ENCODE results near the gene IL1RAPL2. TPM values are rescaled to one million over a fixed set of nuclear protein-coding genes. Genes with fewer than 3 reads are reported as not detected.

Gene IL1RAPL2
- total and polyA plus RNA-seq, 2 donors (not counting 1 experiment from before 2014, with no cell fraction given), result not detected

GRCh38 chrX:105694839-105695238 lies 1128.8 kb downstream of the IL1RAPL2 start:
- no peak overlapping the region for H3K27ac Mint-ChIP-seq
- CTCF ChIA-PET, result no interaction called here
- no peak overlapping the region for H3K4me3 Mint-ChIP-seq

DNA sequence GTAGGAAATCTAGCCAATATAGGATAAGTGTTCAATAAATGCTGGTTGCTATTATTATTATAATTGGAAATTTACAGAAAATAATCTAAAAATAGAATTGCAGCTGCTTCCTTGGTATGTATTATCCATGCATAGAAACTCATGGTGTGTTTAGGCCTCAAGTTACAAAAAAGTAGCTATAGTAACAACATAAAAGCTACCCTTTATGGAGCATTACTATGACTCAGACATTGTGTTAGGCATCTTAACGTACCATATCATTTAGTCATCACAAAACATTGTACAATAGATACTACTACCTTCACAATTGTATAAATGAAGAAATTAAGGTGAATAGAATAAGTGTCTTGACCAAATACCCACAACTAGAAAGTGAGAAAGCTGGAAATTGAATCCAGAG lies 1129.5 kb downstream of the IL1RAPL2 start:
- ATAC-seq (ENCODE audit: low read depth) (no peak), DNase-seq (no peak)
- H3K9me3 ChIP-seq (ENCODE audit: control extremely low read depth in 1 of 3, control insufficient read depth in 2 of 3, insufficient read depth in 1 of 3, low read length in 2 of 3), result no peaks in the 10 kb centered on the region
- no peak for TF ChIP-seq EZH2 (IDR thresholded peaks at IDR 0.05; ENCODE audit: borderline replicate concordance, insufficient read depth, low read depth, low read length, poor library complexity, severe bottlenecking)
- no peak for TF ChIP-seq CTCF (IDR thresholded peaks at IDR 0.05)
- no peak overlapping the region for H3K4me3 ChIP-seq (ENCODE audit: control extremely low read depth in 1 of 5, extremely low read depth in 1 of 5, insufficient read depth in 1 of 5, low read depth in 2 of 5, low read length in 4 of 5)
- no peaks in the 10 kb centered on the region for H3K79me2 ChIP-seq (ENCODE audit: control insufficient read depth, insufficient read depth, low read length)
- H3K4me1 Mint-ChIP-seq, result no peaks in the 10 kb centered on the region
- WGBS (ENCODE audit: insufficient coverage), result no CpG with 5 or more reads among the region's 1 CpG
- no peak overlapping the region for H2AFZ ChIP-seq (ENCODE audit: insufficient read depth, low read depth, low read length, poor library complexity, severe bottlenecking)
- no peaks in the 10 kb centered on the region for H3K36me3 ChIP-seq (replicated peaks in 1 of 2; ENCODE audit: control extremely low read depth in 1 of 2, control insufficient read depth in 1 of 2, extremely low read depth in 1 of 2, insufficient read depth in 2 of 2, low read length in 1 of 2)
- H3K27ac Mint-ChIP-seq, result no peak overlapping the region
- no peak overlapping the region for H3K9ac ChIP-seq (ENCODE audit: low read length)
- H3K4me3 Mint-ChIP-seq, result no peak overlapping the region
- H3K27me3 Mint-ChIP-seq, result no peaks in the 10 kb centered on the region
- H3K27ac ChIP-seq (ENCODE audit: low read length in 2 of 2), result no peak overlapping the region
- H4K20me1 ChIP-seq (ENCODE audit: control insufficient read depth, insufficient read depth, low read length, poor library complexity, severe bottlenecking), result no peaks in the 10 kb centered on the region
- H3K4me1 ChIP-seq (ENCODE audit: control insufficient read depth in 2 of 2, insufficient read depth in 2 of 2, low read length in 2 of 2), result no peaks in the 10 kb centered on the region
- H3K4me2 ChIP-seq (replicated peaks; ENCODE audit: low read depth, low read length, poor library complexity, severe bottlenecking), result no peak overlapping the region
- POLR2A ChIA-PET, result no interaction called here
- H3K9me3 Mint-ChIP-seq (ENCODE audit: insufficient read depth), result peaks cover 3% of the 10 kb centered on the region
- CTCF ChIA-PET, result no interaction called here
- intact Hi-C loops (cut with micrococcal nuclease), result no loop called here
- H3K27me3 ChIP-seq (replicated peaks in 1 of 4; ENCODE audit: control extremely low read depth in 1 of 4, control insufficient read depth in 3 of 4, insufficient read depth in 4 of 4, low read length in 3 of 4), result no peaks in the 10 kb centered on the region

More at GRCh38 chrX:105694839-105695238, 1128.8 kb downstream of the IL1RAPL2 start:
- Histone ChIP-seq H3K27me3 (replicated peaks in 1 of 4; ENCODE audit: control extremely low read depth in 1 of 4, control insufficient read depth in 3 of 4, insufficient read depth in 4 of 4, low read length in 3 of 4) (no peaks in the 10 kb centered on the region), H3K36me3 (replicated peaks in 1 of 2; ENCODE audit: control extremely low read depth in 1 of 2, control insufficient read depth in 1 of 2, extremely low read depth in 1 of 2, insufficient read depth in 2 of 2, low read length in 1 of 2) (no peaks in the 10 kb centered on the region), H4K20me1 (ENCODE audit: control insufficient read depth, insufficient read depth, low read length, poor library complexity, severe bottlenecking) (no peaks in the 10 kb centered on the region), H3K27ac (ENCODE audit: low read length in 2 of 2) (no peak overlapping the region), H3K9ac (ENCODE audit: low read length) (no peak overlapping the region), H2AFZ (ENCODE audit: insufficient read depth, low read depth, low read length, poor library complexity, severe bottlenecking) (no peak overlapping the region), H3K4me1 (ENCODE audit: control insufficient read depth in 2 of 2, insufficient read depth in 2 of 2, low read length in 2 of 2) (no peaks in the 10 kb centered on the region), H3K4me2 (replicated peaks; ENCODE audit: low read depth, low read length, poor library complexity, severe bottlenecking) (no peak overlapping the region), H3K4me3 (ENCODE audit: control extremely low read depth in 1 of 5, extremely low read depth in 1 of 5, insufficient read depth in 1 of 5, low read depth in 2 of 5, low read length in 4 of 5) (no peak overlapping the region), H3K9me3 (ENCODE audit: control extremely low read depth in 1 of 3, control insufficient read depth in 2 of 3, insufficient read depth in 1 of 3, low read length in 2 of 3) (no peaks in the 10 kb centered on the region), H3K79me2 (ENCODE audit: control insufficient read depth, insufficient read depth, low read length) (no peaks in the 10 kb centered on the region)
- intact Hi-C loops (cut with micrococcal nuclease), result no loop called here
- no peak for TF ChIP-seq CTCF (IDR thresholded peaks at IDR 0.05)
- no peak for TF ChIP-seq EZH2 (IDR thresholded peaks at IDR 0.05; ENCODE audit: borderline replicate concordance, insufficient read depth, low read depth, low read length, poor library complexity, severe bottlenecking)
- ATAC-seq (ENCODE audit: low read depth) (no peak), DNase-seq (no peak)
- H3K4me1 Mint-ChIP-seq, result no peaks in the 10 kb centered on the region
- no peaks in the 10 kb centered on the region for H3K27me3 Mint-ChIP-seq
- POLR2A ChIA-PET, result no interaction called here
- H3K9me3 Mint-ChIP-seq (ENCODE audit: insufficient read depth), result peaks cover 3% of the 10 kb centered on the region
- WGBS (ENCODE audit: insufficient coverage), result no CpG with 5 or more reads among the region's 1 CpG

Data from B cell (primary cell).